Body of pancreas (tissue), 4 donors: Measurements from ENCODE around the gene TAF13.

ENCODE experiments used
- CTCF ChIP-seq, 7 experiments: fragments of 450-650 bp in 4 of 7; fragments of 200-600 bp in 3 of 7; sonication (generic) in 3 of 7; IDR thresholded peaks; one replicate each; pipeline ENCODE4 v1.5.1; 2016 to 2019; ENCODE audit warnings: antibody characterized with exemption in 7 of 7
- POLR2A ChIP-seq, 3 donors: fragments of 450-650 bp; IDR thresholded peaks; one replicate each; pipeline ENCODE4 v1.6.1; 2016; ENCODE audit warnings: antibody characterized with exemption in 3 of 3, mild to moderate bottlenecking in 2 of 3

GRCh38 chr1:109095631-109096030 lies 19.8 kb upstream of the TAF13 start:
- TF ChIP-seq CTCF (IDR thresholded peaks at IDR 0.05) = no peak
- TF ChIP-seq POLR2A (IDR thresholded peaks at IDR 0.05) = no peak
